Stimulated activated CD8-positive, alpha-beta memory T cell treated with anti-CD3 and anti-CD28 coated beads, Interleukin-15, amount 100 ng/mL, for 4 hours (primary cell): ENCODE data around the gene SEC22C.

Experiments used
- DNase-seq, 2 donors: peaks; one replicate each; pipeline ENCODE4 v3.0.0-alpha.2; 2020; ENCODE audit warnings: low read depth in 2 of 2

SEC22C gene

GRCh38 chr3:42498034-42498433 lies 83.7 kb downstream of the SEC22C start:
- DNase-seq = no peak
